GM12891 (cell line): Measurements from ENCODE around the gene AP5B1.

Source experiments
- POLR2A ChIP-seq: IDR thresholded peaks from 2 replicates; pipeline ENCODE4 v1.6.1; 2011; ENCODE audit warnings: low read depth, low read length, control low read depth
- POLR2AphosphoS5 ChIP-seq: IDR thresholded peaks from 2 replicates; pipeline ENCODE4 v1.6.1; 2011; ENCODE audit warnings: low read depth, low read length, control low read depth
- POU2F2 ChIP-seq: IDR thresholded peaks from 2 replicates; pipeline ENCODE4 v1.6.1; 2011; ENCODE audit warnings: low read depth, mild to moderate bottlenecking, control low read depth, low read length, moderate library complexity
- SPI1 ChIP-seq: IDR thresholded peaks from 2 replicates; pipeline ENCODE4 v1.6.1; 2011; ENCODE audit warnings: low read depth, low read length, control low read depth
- TAF1 ChIP-seq: IDR thresholded peaks from 2 replicates; pipeline ENCODE4 v1.6.1; 2011; ENCODE audit warnings: low read depth, low read length, control low read depth

DNA sequence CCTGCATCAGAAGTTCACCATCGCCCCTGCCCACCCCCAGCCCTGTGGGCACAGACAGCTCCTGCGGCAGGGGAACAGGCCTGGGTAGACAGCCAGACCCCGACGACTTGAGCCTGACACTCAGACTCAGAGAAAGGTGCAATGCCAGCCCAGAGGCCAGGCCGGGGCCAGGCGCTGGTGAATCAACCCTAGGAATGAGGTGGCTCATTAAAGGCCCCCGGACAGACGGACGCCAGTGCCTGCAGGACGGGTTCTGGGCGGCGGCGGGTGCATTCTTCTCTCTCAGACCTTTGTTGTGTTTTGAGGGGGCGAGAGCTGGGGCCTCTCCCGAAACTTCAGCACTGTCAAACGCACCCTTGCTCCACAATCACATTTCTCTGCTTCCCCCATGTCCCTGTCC is 11.7 kb upstream of the AP5B1 start:
- TF ChIP-seq POLR2AphosphoS5 (no peak), POLR2A (no peak), TAF1 (no peak), SPI1 (no peak), POU2F2 (no peak)
